Type B pancreatic cell (in vitro differentiated cells): ENCODE results near the gene ZNF324. TPM values are rescaled to one million over a fixed set of nuclear protein-coding genes. Genes with fewer than 3 reads are reported as not detected.
"Not testable (repeated sequence)": the region's sequence is repeated elsewhere in the genome, so short reads cannot be mapped to it uniquely, and the experiment has no call there.

Experiments used
- DNase-seq: peaks from one replicate; pipeline ENCODE4 v3.0.0; 2021; ENCODE audit warnings: mixed read lengths; ENCODE audit not compliant: unreplicated experiment; ENCODE audit errors: extremely low spot score
- H3K27ac Mint-ChIP-seq: 2 replicates; pipeline ENCODE4 v1.8.0; 2021; ENCODE audit warnings: mild to moderate bottlenecking, mixed read lengths
- H3K27me3 Mint-ChIP-seq: 2 replicates; pipeline ENCODE4 v1.8.0; 2021; ENCODE audit warnings: mixed read lengths
- H3K36me3 Mint-ChIP-seq: 2 replicates; pipeline ENCODE4 v1.8.0; 2021; ENCODE audit warnings: mixed read lengths
- H3K4me1 Mint-ChIP-seq: one replicate; pipeline ENCODE4 v1.8.0; 2021; ENCODE audit warnings: mixed read lengths; ENCODE audit not compliant: unreplicated experiment
- H3K4me3 Mint-ChIP-seq: 2 replicates; pipeline ENCODE4 v1.8.0; 2021; ENCODE audit warnings: mild to moderate bottlenecking, mixed read lengths
- H3K9me3 Mint-ChIP-seq: 2 replicates; pipeline ENCODE4 v1.8.0; 2021; ENCODE audit warnings: mixed read lengths
- CTCF ChIP-seq: fragments of 200-600 bp; sonication (generic); conservative IDR thresholded peaks from 2 replicates; pipeline ENCODE4 v1.5.0; 2021; ENCODE audit warnings: antibody characterized with exemption, mild to moderate bottlenecking
- total RNA-seq: library from RNA; stranded (reverse); gene quantifications from 2 replicates; pipeline ENCODE4 v1.2.1, GENCODE V29; 2021; ENCODE audit warnings: low replicate concordance

ZNF324 gene
- total RNA-seq, 1 donor from 2014 or later = 15.0 TPM

- no peaks in the 10 kb centered on the region for H3K9me3 Mint-ChIP-seq
- DNase-seq = no peak
- no peaks in the 10 kb centered on the region for H3K27me3 Mint-ChIP-seq
- no peak for TF ChIP-seq CTCF
- H3K27ac Mint-ChIP-seq = no peak overlapping the region
- H3K36me3 Mint-ChIP-seq = no peaks in the 10 kb centered on the region
- peaks cover 13% of the 10 kb centered on the region for H3K4me1 Mint-ChIP-seq
- peak overlapping the region; percentile 87 for H3K4me3 Mint-ChIP-seq
Measured at GRCh38 chr19:58469241-58470013, 2.5 kb downstream of the ZNF324 start.

- H3K27me3 Mint-ChIP-seq, H3K36me3 Mint-ChIP-seq, H3K9me3 Mint-ChIP-seq, DNase-seq, H3K27ac Mint-ChIP-seq, H3K4me3 Mint-ChIP-seq: not testable (repeated sequence)
- peaks cover 16% of the 10 kb centered on the region for H3K4me1 Mint-ChIP-seq
Measured at GRCh38 chr19:58470837-58471543, 4.1 kb downstream of the ZNF324 start.

- no peak overlapping the region for H3K4me3 Mint-ChIP-seq
- peaks cover 18% of the 10 kb centered on the region for H3K4me1 Mint-ChIP-seq
- no peak for DNase-seq
- H3K36me3 Mint-ChIP-seq = no peaks in the 10 kb centered on the region
- no peaks in the 10 kb centered on the region for H3K27me3 Mint-ChIP-seq
- H3K27ac Mint-ChIP-seq = no peak overlapping the region
- TF ChIP-seq CTCF = no peak
- H3K9me3 Mint-ChIP-seq = no peaks in the 10 kb centered on the region
Measured at GRCh38 chr19:58471736-58472135, 4.9 kb downstream of the ZNF324 start.

- no peak for DNase-seq
- no peaks in the 10 kb centered on the region for H3K9me3 Mint-ChIP-seq
- peaks cover 10% of the 10 kb centered on the region for H3K4me1 Mint-ChIP-seq
- peak overlapping the region; percentile 55 for H3K4me3 Mint-ChIP-seq
- H3K36me3 Mint-ChIP-seq = no peaks in the 10 kb centered on the region
- no peaks in the 10 kb centered on the region for H3K27me3 Mint-ChIP-seq
- no peak for TF ChIP-seq CTCF
- H3K27ac Mint-ChIP-seq = no peak overlapping the region
Measured at GRCh38 chr19:58473775-58474174, 6.9 kb downstream of the ZNF324 start.

GRCh38 chr19:58474291-58474996, 7.6 kb downstream of the ZNF324 start:
- Mint-ChIP-seq H3K27ac (peak overlapping the region; percentile 70), H3K9me3 (no peaks in the 10 kb centered on the region), H3K27me3 (no peaks in the 10 kb centered on the region), H3K36me3 (no peaks in the 10 kb centered on the region), H3K4me3 (peak overlapping the region; percentile 96), H3K4me1 (peaks cover 10% of the 10 kb centered on the region)
- no peak for TF ChIP-seq CTCF
- no peak for DNase-seq
